GM06990 (cell line): ENCODE data around the gene UGT1A4.

ENCODE experiments used
- DNase-seq: peaks from one replicate; pipeline ENCODE4 v3.0.0-alpha.2; 2011; ENCODE audit not compliant: insufficient read length; ENCODE audit errors: extremely low read depth
- H3K27me3 ChIP-seq: replicated peaks from 2 replicates; pipeline ENCODE4 v1.6.0; 2011; ENCODE audit warnings: low read length; ENCODE audit not compliant: control insufficient read depth, insufficient read depth
- H3K36me3 ChIP-seq: 2 replicates; pipeline ENCODE4 v1.5.1; 2011; ENCODE audit warnings: low read length; ENCODE audit not compliant: control insufficient read depth, insufficient read depth
- H3K4me3 ChIP-seq: replicated peaks from 2 replicates; pipeline ENCODE4 v1.5.1; 2011; ENCODE audit warnings: low read depth, mild to moderate bottlenecking, control low read depth, low read length
- TF ChIP-seq, protein P1 (sequence below): IDR thresholded peaks from 2 replicates; pipeline ENCODE4 v1.5.1; 2011; ENCODE audit warnings: low read length, control low read depth, mild to moderate bottlenecking, inconsistent platforms; ENCODE audit not compliant: insufficient read depth, poor library complexity, severe bottlenecking

The UGT1A4 gene

GRCh38 chr2:233758141-233758540 lies 39.6 kb downstream of the UGT1A4 start:
- H3K4me3 ChIP-seq = no peak overlapping the region
- no peaks in the 10 kb centered on the region for H3K36me3 ChIP-seq
- TF ChIP-seq, protein P1, sequence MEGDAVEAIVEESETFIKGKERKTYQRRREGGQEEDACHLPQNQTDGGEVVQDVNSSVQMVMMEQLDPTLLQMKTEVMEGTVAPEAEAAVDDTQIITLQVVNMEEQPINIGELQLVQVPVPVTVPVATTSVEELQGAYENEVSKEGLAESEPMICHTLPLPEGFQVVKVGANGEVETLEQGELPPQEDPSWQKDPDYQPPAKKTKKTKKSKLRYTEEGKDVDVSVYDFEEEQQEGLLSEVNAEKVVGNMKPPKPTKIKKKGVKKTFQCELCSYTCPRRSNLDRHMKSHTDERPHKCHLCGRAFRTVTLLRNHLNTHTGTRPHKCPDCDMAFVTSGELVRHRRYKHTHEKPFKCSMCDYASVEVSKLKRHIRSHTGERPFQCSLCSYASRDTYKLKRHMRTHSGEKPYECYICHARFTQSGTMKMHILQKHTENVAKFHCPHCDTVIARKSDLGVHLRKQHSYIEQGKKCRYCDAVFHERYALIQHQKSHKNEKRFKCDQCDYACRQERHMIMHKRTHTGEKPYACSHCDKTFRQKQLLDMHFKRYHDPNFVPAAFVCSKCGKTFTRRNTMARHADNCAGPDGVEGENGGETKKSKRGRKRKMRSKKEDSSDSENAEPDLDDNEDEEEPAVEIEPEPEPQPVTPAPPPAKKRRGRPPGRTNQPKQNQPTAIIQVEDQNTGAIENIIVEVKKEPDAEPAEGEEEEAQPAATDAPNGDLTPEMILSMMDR = no peak
- DNase-seq = no peak
- no peaks in the 10 kb centered on the region for H3K27me3 ChIP-seq

DNA sequence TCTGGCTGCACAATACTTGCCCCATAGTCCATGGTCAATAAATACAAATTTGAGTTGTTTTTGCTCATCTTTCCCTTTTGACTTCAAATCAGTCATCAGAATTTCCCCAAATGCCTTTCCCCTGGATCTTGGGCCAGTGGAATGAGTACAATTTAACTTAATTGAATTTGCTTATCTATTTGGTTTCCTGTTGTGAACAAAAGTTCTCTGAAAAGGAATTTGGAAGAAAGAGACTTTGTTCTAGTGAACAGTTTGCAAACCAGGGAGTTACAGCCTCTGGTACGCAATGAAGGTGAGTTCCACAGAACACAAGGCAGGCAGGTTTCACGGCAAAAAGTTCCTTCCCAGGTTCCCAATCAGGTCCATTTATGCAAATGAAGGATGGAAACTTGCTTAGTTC lies 40.3 kb downstream of the UGT1A4 start:
- H3K36me3 ChIP-seq = no peaks in the 10 kb centered on the region
- TF ChIP-seq, protein P1 = no peak
- no peak overlapping the region for H3K4me3 ChIP-seq
- no peaks in the 10 kb centered on the region for H3K27me3 ChIP-seq
- no peak for DNase-seq

- Histone ChIP-seq H3K27me3 (no peaks in the 10 kb centered on the region), H3K36me3 (no peaks in the 10 kb centered on the region), H3K4me3 (no peak within 1 kb of the TSS)
- DNase-seq = no peak
- TF ChIP-seq, protein P1 = no peak
Measured at GRCh38 chr2:233760043-233760442, 41.5 kb downstream of the UGT1A4 start, which contains the start of gene UGT1A1. Gene UGT1A1, plus strand, starts transcription at chr2:233760270. Its CDS starts 18 bp downstream, at chr2:233760288.

GRCh38 chr2:233761040-233761769 lies 42.7 kb downstream of the UGT1A4 start:
- Histone ChIP-seq H3K27me3 (no peaks in the 10 kb centered on the region), H3K36me3 (no peaks in the 10 kb centered on the region), H3K4me3 (no peak overlapping the region)
- no peak for DNase-seq
- TF ChIP-seq, protein P1 = no peak

GRCh38 chr2:233764264-233764663 lies 45.7 kb downstream of the UGT1A4 start:
- Histone ChIP-seq H3K36me3 (no peaks in the 10 kb centered on the region), H3K4me3 (no peak overlapping the region), H3K27me3 (no peaks in the 10 kb centered on the region)
- TF ChIP-seq, protein P1 = no peak
- no peak for DNase-seq
